GM10266 (cell line): Measurements from ENCODE around the gene HPS4.
"Not testable (repeated sequence)": the region's sequence is repeated elsewhere in the genome, so short reads cannot be mapped to it uniquely, and the experiment has no call there.

Experiments
- DNase-seq: peaks from one replicate; pipeline ENCODE4 v3.0.0; 2012; ENCODE audit errors: extremely low spot score
- TF ChIP-seq, protein P1 (sequence below): IDR thresholded peaks from 2 replicates; pipeline ENCODE4 v1.5.1; 2012; ENCODE audit warnings: mild to moderate bottlenecking, low read depth; ENCODE audit not compliant: control insufficient read depth, insufficient read depth; ENCODE audit errors: missing control alignments

The HPS4 gene

DNA sequence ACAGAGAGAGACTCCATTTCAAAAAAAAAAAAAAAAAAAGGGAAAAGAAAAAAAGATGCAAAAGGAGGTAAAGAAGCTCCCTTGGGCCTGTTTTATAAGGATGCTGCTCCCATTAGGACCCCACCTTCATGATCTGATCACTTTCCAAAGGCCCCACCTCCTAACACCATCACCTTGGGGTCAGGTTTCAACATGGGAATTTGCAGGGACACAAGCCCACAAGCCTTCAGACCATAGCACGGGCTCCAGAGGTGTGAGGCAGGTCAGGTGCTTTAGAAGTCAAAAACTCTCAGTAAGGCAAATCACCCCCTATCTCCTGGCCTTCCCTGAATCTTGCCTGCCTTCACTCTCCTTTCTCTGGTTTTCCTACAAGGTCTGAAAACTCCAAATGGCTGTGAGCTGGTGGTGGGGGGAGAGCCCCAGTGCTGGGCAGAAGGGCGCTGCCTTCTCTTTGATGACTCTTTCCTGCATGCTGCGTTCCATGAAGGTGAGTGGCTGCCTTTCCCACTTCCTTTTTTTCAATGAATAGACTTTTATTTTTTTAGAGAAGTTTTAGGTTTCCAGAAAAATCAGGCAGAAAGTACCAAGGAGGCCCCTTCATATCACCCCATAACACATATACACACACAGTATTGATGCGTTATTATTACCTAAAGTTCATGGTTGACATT, 41.4 kb downstream of the HPS4 start:
- no peak for DNase-seq
- TF ChIP-seq, protein P1, sequence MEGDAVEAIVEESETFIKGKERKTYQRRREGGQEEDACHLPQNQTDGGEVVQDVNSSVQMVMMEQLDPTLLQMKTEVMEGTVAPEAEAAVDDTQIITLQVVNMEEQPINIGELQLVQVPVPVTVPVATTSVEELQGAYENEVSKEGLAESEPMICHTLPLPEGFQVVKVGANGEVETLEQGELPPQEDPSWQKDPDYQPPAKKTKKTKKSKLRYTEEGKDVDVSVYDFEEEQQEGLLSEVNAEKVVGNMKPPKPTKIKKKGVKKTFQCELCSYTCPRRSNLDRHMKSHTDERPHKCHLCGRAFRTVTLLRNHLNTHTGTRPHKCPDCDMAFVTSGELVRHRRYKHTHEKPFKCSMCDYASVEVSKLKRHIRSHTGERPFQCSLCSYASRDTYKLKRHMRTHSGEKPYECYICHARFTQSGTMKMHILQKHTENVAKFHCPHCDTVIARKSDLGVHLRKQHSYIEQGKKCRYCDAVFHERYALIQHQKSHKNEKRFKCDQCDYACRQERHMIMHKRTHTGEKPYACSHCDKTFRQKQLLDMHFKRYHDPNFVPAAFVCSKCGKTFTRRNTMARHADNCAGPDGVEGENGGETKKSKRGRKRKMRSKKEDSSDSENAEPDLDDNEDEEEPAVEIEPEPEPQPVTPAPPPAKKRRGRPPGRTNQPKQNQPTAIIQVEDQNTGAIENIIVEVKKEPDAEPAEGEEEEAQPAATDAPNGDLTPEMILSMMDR: no peak

DNA sequence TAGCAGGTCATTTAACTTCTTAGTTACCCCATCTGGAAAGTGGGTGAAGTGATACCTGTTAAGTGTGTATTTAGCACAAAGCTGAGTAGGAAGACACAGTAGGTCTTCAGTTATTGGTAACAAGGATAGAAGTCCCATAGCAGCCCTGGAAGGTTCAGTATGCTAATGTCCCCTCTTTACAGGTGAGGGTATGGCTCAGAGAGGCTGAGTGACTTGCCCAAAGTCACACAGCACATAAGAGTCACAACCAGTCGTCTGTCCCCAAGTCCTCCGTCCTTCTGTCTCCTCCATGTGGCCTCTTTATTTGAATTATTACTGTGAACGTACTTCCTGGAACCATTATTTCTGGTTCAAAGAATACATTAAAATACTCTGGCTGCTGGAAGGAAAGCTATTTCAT, 44.0 kb downstream of the HPS4 start:
- TF ChIP-seq, protein P1: no peak
- DNase-seq: no peak

DNA sequence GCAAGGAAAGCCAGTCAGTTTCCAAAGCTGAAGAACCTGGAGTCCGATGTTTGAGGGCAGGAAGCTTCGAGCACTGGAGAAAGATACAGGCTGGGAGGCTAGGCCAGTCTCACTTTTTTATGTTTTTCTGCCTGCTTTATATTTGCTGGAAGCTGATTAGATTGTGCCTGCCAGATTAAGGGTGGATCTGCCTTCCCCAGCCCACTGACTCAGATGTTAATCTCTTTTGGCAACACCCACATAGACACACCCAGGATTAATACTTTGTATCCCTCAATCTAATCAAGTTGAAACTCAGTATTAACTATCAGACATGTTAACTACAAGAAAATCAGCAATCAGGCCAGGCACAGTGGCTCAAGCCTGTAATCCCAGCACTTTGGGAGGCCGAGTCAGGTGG, 44.8 kb downstream of the HPS4 start:
- not testable (repeated sequence) for DNase-seq

DNA sequence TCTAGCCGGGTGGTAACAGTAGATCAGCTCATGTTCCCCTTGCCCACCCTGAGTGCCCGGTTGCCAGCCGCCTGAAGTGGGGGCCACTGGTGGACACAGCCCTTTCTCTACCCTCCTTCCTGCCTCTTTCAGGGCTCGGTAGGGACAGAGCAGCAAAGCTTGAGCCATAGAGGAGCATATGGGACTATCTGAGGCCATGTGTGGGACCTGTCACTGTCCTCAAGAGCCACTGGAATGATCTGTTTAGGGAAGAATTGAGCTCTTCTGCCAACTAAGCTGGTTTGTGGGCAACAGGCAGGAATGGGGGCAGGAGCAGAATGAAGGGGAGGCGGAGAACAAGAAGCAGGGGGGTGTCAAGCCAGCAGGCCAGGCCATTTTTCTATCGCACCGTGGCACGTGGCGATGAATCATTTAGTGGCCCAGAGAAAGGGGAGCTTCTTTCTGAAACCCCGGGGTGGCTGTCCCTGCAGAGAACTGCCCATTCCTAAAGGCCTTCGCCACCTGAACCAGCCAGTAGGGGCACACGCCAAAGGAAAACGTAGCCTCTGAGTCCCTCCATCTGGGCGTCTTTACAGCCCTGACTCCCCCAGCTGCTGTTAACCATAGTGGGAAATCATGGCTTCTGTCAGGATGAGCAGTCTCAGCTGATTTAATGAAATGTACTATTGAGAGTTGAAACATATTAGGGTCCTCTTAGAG, 45.7 kb downstream of the HPS4 start:
- TF ChIP-seq, protein P1: no peak
- DNase-seq: no peak

DNA sequence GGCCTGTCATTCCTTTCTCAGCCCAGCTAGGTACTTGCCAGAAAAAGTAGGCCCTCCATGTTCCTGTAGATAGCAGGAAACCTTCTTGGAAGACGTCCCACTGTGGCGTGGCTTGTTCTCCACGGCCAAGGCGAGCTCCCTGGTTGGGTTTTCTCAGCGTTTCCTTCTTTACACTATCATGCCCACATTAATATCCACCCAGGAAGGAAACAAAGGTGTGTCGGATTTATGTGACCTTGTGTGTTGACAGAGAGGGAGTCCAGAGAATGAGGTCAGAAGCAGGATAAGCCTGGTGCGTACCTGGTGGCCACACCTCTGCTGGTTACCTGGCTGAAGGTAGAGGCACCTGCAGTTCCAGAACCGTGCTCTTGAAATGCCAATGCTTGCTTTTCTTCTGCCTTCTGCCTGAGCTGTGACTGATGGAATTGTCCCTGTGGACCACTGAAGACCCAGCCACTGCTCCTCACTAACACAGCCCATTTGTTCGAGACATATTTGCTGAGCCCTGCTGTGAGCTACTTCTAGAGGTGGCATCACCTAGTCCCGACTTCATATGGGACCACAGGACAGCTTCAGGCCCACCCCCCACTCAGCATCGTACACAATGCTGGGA, 46.6 kb downstream of the HPS4 start:
- TF ChIP-seq, protein P1: no peak
- no peak for DNase-seq

DNA sequence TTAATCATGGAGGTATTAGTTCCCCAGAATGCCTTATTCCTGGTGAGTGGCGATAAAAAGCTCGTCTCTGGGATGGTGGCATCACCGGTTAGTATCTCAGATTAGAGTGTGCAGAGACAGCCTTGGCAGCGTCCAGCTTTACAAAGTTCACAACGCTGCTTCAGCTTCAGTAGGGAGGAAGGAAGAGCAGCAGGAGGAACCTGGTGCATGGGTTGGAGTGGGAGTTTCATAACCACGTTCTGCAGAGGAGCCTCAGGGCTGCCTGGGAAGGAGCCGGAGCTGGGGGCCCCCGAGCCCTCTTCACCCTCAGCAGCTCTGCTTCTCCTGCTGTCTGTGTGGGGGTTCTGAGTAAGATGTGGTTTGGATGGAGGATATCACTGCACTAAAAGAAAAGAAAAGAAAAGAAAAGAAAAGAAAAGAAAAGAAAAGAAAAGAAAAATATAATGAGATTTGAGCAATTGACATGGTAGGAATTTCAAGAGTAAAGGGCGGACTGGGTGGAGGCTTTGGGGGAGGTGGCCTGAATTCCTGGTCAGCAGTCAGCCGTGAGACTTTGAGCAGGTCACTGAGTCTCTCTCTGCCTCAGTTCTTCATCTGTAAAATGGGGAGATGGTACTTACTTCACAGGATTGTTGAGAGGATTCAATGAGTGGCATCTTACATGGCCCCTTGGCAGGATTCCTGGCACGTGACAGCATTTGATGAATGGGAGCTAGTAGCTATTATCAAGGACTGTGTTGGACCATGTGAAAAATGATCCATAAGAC, 48.1 kb downstream of the HPS4 start:
- TF ChIP-seq, protein P1: no peak
- no peak for DNase-seq

DNA sequence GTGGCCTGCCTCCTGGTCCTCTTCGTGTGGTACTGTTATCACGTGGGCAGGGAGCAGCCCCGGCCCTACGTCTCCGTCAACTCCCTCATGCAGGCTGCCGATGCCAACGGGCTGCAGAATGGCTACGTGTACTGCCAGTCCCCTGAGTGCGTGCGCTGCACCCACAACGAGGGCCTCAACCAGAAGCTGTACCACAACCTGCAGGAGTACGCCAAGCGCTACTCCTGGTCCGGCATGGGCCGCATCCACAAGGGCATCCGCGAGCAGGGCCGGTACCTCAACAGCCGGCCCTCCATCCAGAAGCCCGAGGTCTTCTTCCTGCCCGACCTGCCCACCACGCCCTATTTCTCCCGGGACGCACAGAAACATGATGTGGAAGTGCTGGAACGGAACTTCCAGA, 49.8 kb downstream of the HPS4 start:
- no peak for DNase-seq
- TF ChIP-seq, protein P1: no peak
